Measurements from ENCODE around the gene SLC4A4. TPM values are rescaled to one million over a fixed set of nuclear protein-coding genes. Genes with fewer than 3 reads are reported as not detected.

The SLC4A4 gene
- total and polyA plus RNA-seq, 4 donors = 3.0 to 36.7 (median 8.2) TPM

DNA sequence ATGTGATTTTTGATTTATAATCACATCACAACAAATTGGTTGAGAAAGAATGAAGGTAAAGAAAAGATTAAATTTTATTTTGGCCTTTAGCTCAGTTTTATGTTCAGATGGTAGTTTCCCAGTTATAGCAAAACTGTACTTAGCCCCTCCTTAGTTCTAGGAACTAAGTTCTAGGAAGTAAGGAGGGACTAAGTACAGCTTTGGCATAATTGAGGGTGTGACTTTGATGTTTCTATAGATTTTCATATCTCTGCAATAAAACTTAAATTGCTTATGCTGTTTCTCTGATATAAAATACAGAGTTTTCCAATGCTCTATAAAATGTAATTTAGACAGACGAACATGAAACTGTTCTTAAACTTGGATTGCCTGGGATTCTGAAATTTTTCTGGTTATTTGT lies 46.6 kb upstream of the SLC4A4 start:
- no peaks in the 10 kb centered on the region for H3K9me3 ChIP-seq (ENCODE audit: control insufficient read depth in 4 of 4, low read length in 3 of 4)
- H3K27ac ChIP-seq (ENCODE audit: low read depth in 1 of 2, low read length in 2 of 2) = no peak overlapping the region
- H3K4me3 ChIP-seq (ENCODE audit: low read depth in 1 of 3, low read length in 3 of 3) = no peak overlapping the region
- H3K9ac ChIP-seq (ENCODE audit: low read depth in 1 of 2, low read length in 2 of 2) = no peak overlapping the region
- no peaks in the 10 kb centered on the region for H3K36me3 ChIP-seq (ENCODE audit: control insufficient read depth in 4 of 4, insufficient read depth in 3 of 4, low read depth in 1 of 4, low read length in 3 of 4)
- TF ChIP-seq, protein P1, sequence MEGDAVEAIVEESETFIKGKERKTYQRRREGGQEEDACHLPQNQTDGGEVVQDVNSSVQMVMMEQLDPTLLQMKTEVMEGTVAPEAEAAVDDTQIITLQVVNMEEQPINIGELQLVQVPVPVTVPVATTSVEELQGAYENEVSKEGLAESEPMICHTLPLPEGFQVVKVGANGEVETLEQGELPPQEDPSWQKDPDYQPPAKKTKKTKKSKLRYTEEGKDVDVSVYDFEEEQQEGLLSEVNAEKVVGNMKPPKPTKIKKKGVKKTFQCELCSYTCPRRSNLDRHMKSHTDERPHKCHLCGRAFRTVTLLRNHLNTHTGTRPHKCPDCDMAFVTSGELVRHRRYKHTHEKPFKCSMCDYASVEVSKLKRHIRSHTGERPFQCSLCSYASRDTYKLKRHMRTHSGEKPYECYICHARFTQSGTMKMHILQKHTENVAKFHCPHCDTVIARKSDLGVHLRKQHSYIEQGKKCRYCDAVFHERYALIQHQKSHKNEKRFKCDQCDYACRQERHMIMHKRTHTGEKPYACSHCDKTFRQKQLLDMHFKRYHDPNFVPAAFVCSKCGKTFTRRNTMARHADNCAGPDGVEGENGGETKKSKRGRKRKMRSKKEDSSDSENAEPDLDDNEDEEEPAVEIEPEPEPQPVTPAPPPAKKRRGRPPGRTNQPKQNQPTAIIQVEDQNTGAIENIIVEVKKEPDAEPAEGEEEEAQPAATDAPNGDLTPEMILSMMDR (IDR thresholded peaks at IDR 0.05; ENCODE audit: low read depth, low read length, missing input control) = no peak
- TF ChIP-seq JUND (IDR thresholded peaks at IDR 0.05) = no peak
- TF ChIP-seq, protein P2, sequence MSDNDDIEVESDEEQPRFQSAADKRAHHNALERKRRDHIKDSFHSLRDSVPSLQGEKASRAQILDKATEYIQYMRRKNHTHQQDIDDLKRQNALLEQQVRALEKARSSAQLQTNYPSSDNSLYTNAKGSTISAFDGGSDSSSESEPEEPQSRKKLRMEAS (IDR thresholded peaks at IDR 0.05) = no peak
- TF ChIP-seq, protein P3, sequence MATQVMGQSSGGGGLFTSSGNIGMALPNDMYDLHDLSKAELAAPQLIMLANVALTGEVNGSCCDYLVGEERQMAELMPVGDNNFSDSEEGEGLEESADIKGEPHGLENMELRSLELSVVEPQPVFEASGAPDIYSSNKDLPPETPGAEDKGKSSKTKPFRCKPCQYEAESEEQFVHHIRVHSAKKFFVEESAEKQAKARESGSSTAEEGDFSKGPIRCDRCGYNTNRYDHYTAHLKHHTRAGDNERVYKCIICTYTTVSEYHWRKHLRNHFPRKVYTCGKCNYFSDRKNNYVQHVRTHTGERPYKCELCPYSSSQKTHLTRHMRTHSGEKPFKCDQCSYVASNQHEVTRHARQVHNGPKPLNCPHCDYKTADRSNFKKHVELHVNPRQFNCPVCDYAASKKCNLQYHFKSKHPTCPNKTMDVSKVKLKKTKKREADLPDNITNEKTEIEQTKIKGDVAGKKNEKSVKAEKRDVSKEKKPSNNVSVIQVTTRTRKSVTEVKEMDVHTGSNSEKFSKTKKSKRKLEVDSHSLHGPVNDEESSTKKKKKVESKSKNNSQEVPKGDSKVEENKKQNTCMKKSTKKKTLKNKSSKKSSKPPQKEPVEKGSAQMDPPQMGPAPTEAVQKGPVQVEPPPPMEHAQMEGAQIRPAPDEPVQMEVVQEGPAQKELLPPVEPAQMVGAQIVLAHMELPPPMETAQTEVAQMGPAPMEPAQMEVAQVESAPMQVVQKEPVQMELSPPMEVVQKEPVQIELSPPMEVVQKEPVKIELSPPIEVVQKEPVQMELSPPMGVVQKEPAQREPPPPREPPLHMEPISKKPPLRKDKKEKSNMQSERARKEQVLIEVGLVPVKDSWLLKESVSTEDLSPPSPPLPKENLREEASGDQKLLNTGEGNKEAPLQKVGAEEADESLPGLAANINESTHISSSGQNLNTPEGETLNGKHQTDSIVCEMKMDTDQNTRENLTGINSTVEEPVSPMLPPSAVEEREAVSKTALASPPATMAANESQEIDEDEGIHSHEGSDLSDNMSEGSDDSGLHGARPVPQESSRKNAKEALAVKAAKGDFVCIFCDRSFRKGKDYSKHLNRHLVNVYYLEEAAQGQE (IDR thresholded peaks at IDR 0.05) = no peak
- no peak for TF ChIP-seq RXRA (IDR thresholded peaks at IDR 0.05)
- TF ChIP-seq RAD21 (IDR thresholded peaks at IDR 0.05) = no peak
- TF ChIP-seq FOXA1 (IDR thresholded peaks at IDR 0.05) = no peak
- no peak for TF ChIP-seq HNF4A (conservative IDR thresholded peaks at IDR 0.05)
- no peak for TF ChIP-seq YY1 (IDR thresholded peaks at IDR 0.05)
- no peak for TF ChIP-seq FOXA2 (IDR thresholded peaks at IDR 0.05)
- TF ChIP-seq EGR1 (IDR thresholded peaks at IDR 0.05; ENCODE audit: low read depth in 2 of 2) = no peak
- TF ChIP-seq GABPA (IDR thresholded peaks at IDR 0.05 in 1 of 2, conservative IDR thresholded peaks at IDR 0.05 in 1 of 2) = no peak
- 92% methylated on average over 1 of the region's 1 CpG for WGBS
- no peaks in the 10 kb centered on the region for H3K27me3 ChIP-seq (ENCODE audit: control insufficient read depth in 4 of 4, insufficient read depth in 4 of 4, low read length in 3 of 4)
- DNase-seq (ENCODE audit: low spot score) = no peak
- peaks cover 0 to 2% (median 0%) of the 10 kb centered on the region in 4 donors for H3K4me1 ChIP-seq (ENCODE audit: control insufficient read depth in 4 of 4, insufficient read depth in 4 of 4, low read length in 3 of 4)

DNA sequence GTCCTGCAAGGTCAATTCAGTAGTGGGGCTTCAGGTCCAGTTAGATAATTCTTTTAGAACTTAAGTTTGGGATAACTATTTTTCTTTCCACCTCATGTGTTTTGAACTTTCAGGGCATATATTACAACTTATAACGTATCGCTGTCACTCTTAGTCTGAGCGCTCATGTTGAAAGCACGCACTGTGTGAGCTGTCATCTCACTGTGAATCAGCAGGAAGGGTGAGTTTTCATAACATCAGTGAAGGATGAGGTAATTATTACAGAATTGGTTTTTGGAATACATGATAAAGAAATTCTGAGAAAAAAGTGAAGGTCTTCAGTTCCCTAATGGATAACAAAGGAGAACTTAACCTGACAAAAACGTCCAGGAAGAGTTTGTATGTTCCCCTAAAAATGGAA lies 45.1 kb upstream of the SLC4A4 start:
- Histone ChIP-seq H3K4me3 (ENCODE audit: low read depth in 1 of 3, low read length in 3 of 3) (no peak overlapping the region), H3K27ac (ENCODE audit: low read depth in 1 of 2, low read length in 2 of 2) (no peak overlapping the region), H3K27me3 (ENCODE audit: control insufficient read depth in 4 of 4, insufficient read depth in 4 of 4, low read length in 3 of 4) (no peaks in the 10 kb centered on the region), H3K4me1 (ENCODE audit: control insufficient read depth in 4 of 4, insufficient read depth in 4 of 4, low read length in 3 of 4) (peaks cover 0 to 2% (median 0%) of the 10 kb centered on the region in 4 donors), H3K9me3 (ENCODE audit: control insufficient read depth in 4 of 4, low read length in 3 of 4) (no peaks in the 10 kb centered on the region), H3K36me3 (ENCODE audit: control insufficient read depth in 4 of 4, insufficient read depth in 3 of 4, low read depth in 1 of 4, low read length in 3 of 4) (no peaks in the 10 kb centered on the region), H3K9ac (ENCODE audit: low read depth in 1 of 2, low read length in 2 of 2) (no peak overlapping the region)
- TF ChIP-seq, protein P1 (IDR thresholded peaks at IDR 0.05; ENCODE audit: low read depth, low read length, missing input control) = no peak
- TF ChIP-seq, protein P3 (IDR thresholded peaks at IDR 0.05) = no peak
- TF ChIP-seq YY1 (IDR thresholded peaks at IDR 0.05) = no peak
- TF ChIP-seq HNF4A (conservative IDR thresholded peaks at IDR 0.05) = no peak
- no peak for TF ChIP-seq TAF1 (conservative IDR thresholded peaks at IDR 0.05)
- TF ChIP-seq, protein P4, sequence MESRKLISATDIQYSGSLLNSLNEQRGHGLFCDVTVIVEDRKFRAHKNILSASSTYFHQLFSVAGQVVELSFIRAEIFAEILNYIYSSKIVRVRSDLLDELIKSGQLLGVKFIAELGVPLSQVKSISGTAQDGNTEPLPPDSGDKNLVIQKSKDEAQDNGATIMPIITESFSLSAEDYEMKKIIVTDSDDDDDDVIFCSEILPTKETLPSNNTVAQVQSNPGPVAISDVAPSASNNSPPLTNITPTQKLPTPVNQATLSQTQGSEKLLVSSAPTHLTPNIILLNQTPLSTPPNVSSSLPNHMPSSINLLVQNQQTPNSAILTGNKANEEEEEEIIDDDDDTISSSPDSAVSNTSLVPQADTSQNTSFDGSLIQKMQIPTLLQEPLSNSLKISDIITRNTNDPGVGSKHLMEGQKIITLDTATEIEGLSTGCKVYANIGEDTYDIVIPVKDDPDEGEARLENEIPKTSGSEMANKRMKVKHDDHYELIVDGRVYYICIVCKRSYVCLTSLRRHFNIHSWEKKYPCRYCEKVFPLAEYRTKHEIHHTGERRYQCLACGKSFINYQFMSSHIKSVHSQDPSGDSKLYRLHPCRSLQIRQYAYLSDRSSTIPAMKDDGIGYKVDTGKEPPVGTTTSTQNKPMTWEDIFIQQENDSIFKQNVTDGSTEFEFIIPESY (IDR thresholded peaks at IDR 0.05) = no peak
- TF ChIP-seq, protein P2 (IDR thresholded peaks at IDR 0.05) = no peak
- DNase-seq (ENCODE audit: low spot score) = no peak
- 91% methylated on average over 5 of the region's 5 CpGs for WGBS

Measured in liver (tissue), 9 donors.